Pancreas (tissue), 10 donors: ENCODE data around the gene LRMDA. TPM values are rescaled to one million over a fixed set of nuclear protein-coding genes. Genes with fewer than 3 reads are reported as not detected.

Source experiments
- ATAC-seq, 4 donors: fragments of 200-7000 bp; cut with Tn5 transposase; one replicate each; pipeline versions ENCODE4 v1.8.0 to v1.9.1; 2020; ENCODE audit warnings: mild to moderate bottlenecking in 4 of 4, moderate library complexity in 4 of 4
- DNase-seq, 6 donors: peaks; one replicate each; pipeline ENCODE4 v3.0.0-alpha.2; 2020
- FAIRE-seq: peaks from 2 replicates; lab custom pipeline; 2012; peaks lifted over from hg19 to GRCh38; lab: Jason Lieb, UNC
- H3K27ac ChIP-seq, 4 donors: fragments of 200-600 bp; sonication (generic); 1 replicate in 3 of 4; 2 replicates in 1 of 4; pipeline versions ENCODE4 v1.5.0 to v1.8.0; 2020
- H3K27me3 ChIP-seq, 4 donors: fragments of 200-600 bp; one replicate each; pipeline ENCODE4 v1.8.0; 2021
- H3K36me3 ChIP-seq, 3 donors: fragments of 200-600 bp; sonication (generic) in 1 of 3; one replicate each; pipeline versions ENCODE4 v1.5.0 to v1.8.0; 2020 to 2021
- H3K4me1 ChIP-seq, 3 donors: fragments of 200-600 bp; one replicate each; pipeline ENCODE4 v1.8.0; 2021
- H3K4me3 ChIP-seq, 4 donors: fragments of 200-600 bp; sonication (generic) in 2 of 4; one replicate each; pipeline versions ENCODE4 v1.5.0 to v1.8.0; 2020 to 2021
- H3K9me3 ChIP-seq, 4 donors: fragments of 200-600 bp; one replicate each; pipeline ENCODE4 v1.8.0; 2021
- CTCF ChIP-seq, 4 donors: fragments of 200-600 bp; sonication (generic) in 3 of 4; IDR thresholded peaks; one replicate each; pipeline versions ENCODE4 v1.5.0 to v1.8.0; 2021; ENCODE audit warnings: antibody characterized with exemption in 4 of 4
- WGBS, 2 donors: extraction: QIAGEN DNeasy Blood & Tissue Kit; methylation state at CpG; one replicate each; pipeline ENCODE4 v1.1.7; 2013; 5-methylcytosine and 5-hydroxymethylcytosine counted together
- intact Hi-C, 3 donors: fragments of 100-400 bp; cut with DNase I; formaldehyde crosslinking; loops; one replicate each; pipeline versions ENCODE4 v1.11.1 to v1.14.2; 2022
- polyA plus RNA-seq, 2 donors: library from polyadenylated mRNA; stranded (reverse); fragments of 200-250 nt; gene quantifications; one replicate each; pipeline ENCODE4 v1.2.3, GENCODE V29; 2013
- total RNA-seq, 6 donors: library from RNA; stranded (reverse); fragmentation: NEBNext Ultra II Directional in 4 of 6; extraction: Animal tissue kit (Norgen Biotek cat#: 25700) in 4 of 6; gene quantifications; one replicate each; pipeline versions ENCODE4 v1.2.1 to v1.2.4, GENCODE V29; 2021 to 2023
- donor health status: healthy with polysubstance abuse.
- donor health status: DM: no; HTN: no; CAD: no; lungs with moderate emphysema.
- donor health status: DM: no; HTN: no; CAD: no.
- donor health status: control.
- donor health status: control.
- donor health status: Bipolar disorder and iron deficiency.
- donor health status: DM: yes; HTN: yes; CAD: no.
- donor health status: DM: no; HTN: no; CAD: no.
- donor health status: DM: no; HTN: no; CAD: no.
- donor health status: DM: yes; HTN: yes; CAD: no.

Gene LRMDA
- total and polyA plus RNA-seq, 8 donors: 4.6 to 21.2 (median 13.4) TPM

GRCh38 chr10:76149602-76150138, 718.2 kb downstream of the LRMDA start:
- peak overlapping the region; percentile 35 to 68 (median 64) for H3K27ac ChIP-seq
- no peaks in the 10 kb centered on the region for H3K27me3 ChIP-seq
- intact Hi-C loops: no loop called here
- FAIRE-seq (no peak), DNase-seq (no peak), ATAC-seq (peak in 1 of 4 donors; percentile 15)
- no peaks in the 10 kb centered on the region for H3K9me3 ChIP-seq
- no peak for TF ChIP-seq CTCF (IDR thresholded peaks at IDR 0.05)
- H3K4me1 ChIP-seq: no peaks in the 10 kb centered on the region
- no peak overlapping the region for H3K4me3 ChIP-seq
- WGBS, 2 donors: 82 to 87% methylated on average over 2 of the region's 2 CpGs
- H3K36me3 ChIP-seq: no peaks in the 10 kb centered on the region

GRCh38 chr10:76150139-76150875, 718.9 kb downstream of the LRMDA start:
- 58 to 70% methylated on average over 17 of the region's 17 CpGs for whole genome bisulfite sequencing, 2 donors
- no peaks in the 10 kb centered on the region for H3K4me1 ChIP-seq
- DNase-seq: peak in 3 of 6 donors; percentile 19 to 39 (median 36)
- ATAC-seq: peak; percentile 57 to 91 (median 83)
- H3K27me3 ChIP-seq: no peaks in the 10 kb centered on the region
- no peak overlapping the region for H3K4me3 ChIP-seq
- peak overlapping the region; percentile 35 to 68 (median 64) for H3K27ac ChIP-seq
- intact Hi-C loops: no loop called here
- H3K9me3 ChIP-seq: no peaks in the 10 kb centered on the region
- no peak for FAIRE-seq
- no peaks in the 10 kb centered on the region for H3K36me3 ChIP-seq
- no peak for TF ChIP-seq CTCF (IDR thresholded peaks at IDR 0.05)

GRCh38 chr10:76150876-76151288, 719.5 kb downstream of the LRMDA start:
- Histone ChIP-seq H3K36me3 (no peaks in the 10 kb centered on the region), H3K27ac (peak overlapping the region; percentile 35 to 66 (median 61)), H3K4me1 (peaks cover 0 to 3% (median 0%) of the 10 kb centered on the region in 3 donors), H3K4me3 (no peak overlapping the region), H3K9me3 (no peaks in the 10 kb centered on the region), H3K27me3 (no peaks in the 10 kb centered on the region)
- WGBS, 2 donors: 52 to 57% methylated on average over 7 of the region's 7 CpGs
- no peak for TF ChIP-seq CTCF (IDR thresholded peaks at IDR 0.05)
- peak in 2 of 4 donors; percentile 30 to 57 for ATAC-seq
- no peak for FAIRE-seq
- intact Hi-C loops: no loop called here
- peak in 1 of 6 donors; percentile 12 for DNase-seq

GRCh38 chr10:76152186-76152585, 720.8 kb downstream of the LRMDA start:
- no peaks in the 10 kb centered on the region for H3K9me3 ChIP-seq
- FAIRE-seq: no peak

More at GRCh38 chr10:76152186-76152585, 720.8 kb downstream of the LRMDA start:
- WGBS, 2 donors: 90 to 94% methylated on average over 1 of the region's 1 CpG
- Histone ChIP-seq H3K36me3 (no peaks in the 10 kb centered on the region), H3K4me1 (peaks cover 0 to 4% (median 0%) of the 10 kb centered on the region in 3 donors), H3K4me3 (no peak overlapping the region), H3K27ac (no peak overlapping the region), H3K27me3 (no peaks in the 10 kb centered on the region)
- DNase-seq: no peak
- intact Hi-C loops: no loop called here
- no peak for ATAC-seq
- no peak for TF ChIP-seq CTCF (IDR thresholded peaks at IDR 0.05)
